SU-DHL-6 (cell line): ENCODE results near the gene TMEM30B.

Experiments
- EZH2phosphoT487 ChIP-seq: fragments of 200-600 bp; sonication (generic), shearing (Covaris generic); conservative IDR thresholded peaks from 2 replicates; pipeline ENCODE4 v1.6.1; 2018; ENCODE audit warnings: mild to moderate bottlenecking, antibody characterized with exemption, low read length, moderate library complexity, mixed read lengths
- TF ChIP-seq, protein P1 (sequence below): fragments of 200-600 bp; sonication (generic); IDR thresholded peaks from one replicate; pipeline ENCODE4 v1.5.1; 2017; ENCODE audit warnings: antibody characterized with exemption, mild to moderate bottlenecking, low read length, moderate library complexity; ENCODE audit not compliant: insufficient read depth, poor library complexity, severe bottlenecking

DNA sequence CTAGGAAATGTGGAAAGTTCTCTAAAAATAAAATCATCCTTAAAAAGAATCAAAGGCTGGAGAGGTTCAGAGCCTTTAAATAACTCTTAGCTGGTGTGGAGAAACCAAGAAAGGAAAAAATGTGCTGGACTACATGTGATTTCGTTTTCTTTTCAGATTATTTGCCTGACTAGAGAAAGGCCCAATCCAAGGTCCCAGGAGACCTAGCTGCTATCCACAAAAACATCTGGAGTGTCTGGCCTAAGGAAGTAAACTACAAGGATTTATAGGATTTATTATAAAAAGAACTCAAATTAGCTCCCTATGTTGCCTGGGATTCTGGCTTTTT is 774 bp upstream of the TMEM30B start:
- TF ChIP-seq, protein P1, sequence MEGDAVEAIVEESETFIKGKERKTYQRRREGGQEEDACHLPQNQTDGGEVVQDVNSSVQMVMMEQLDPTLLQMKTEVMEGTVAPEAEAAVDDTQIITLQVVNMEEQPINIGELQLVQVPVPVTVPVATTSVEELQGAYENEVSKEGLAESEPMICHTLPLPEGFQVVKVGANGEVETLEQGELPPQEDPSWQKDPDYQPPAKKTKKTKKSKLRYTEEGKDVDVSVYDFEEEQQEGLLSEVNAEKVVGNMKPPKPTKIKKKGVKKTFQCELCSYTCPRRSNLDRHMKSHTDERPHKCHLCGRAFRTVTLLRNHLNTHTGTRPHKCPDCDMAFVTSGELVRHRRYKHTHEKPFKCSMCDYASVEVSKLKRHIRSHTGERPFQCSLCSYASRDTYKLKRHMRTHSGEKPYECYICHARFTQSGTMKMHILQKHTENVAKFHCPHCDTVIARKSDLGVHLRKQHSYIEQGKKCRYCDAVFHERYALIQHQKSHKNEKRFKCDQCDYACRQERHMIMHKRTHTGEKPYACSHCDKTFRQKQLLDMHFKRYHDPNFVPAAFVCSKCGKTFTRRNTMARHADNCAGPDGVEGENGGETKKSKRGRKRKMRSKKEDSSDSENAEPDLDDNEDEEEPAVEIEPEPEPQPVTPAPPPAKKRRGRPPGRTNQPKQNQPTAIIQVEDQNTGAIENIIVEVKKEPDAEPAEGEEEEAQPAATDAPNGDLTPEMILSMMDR, result no peak
- TF ChIP-seq EZH2phosphoT487, result no peak
